WERI-Rb-1 (cell line): ENCODE results near the gene TMPRSS11A.

ENCODE experiments used
- DNase-seq: peaks from one replicate; pipeline ENCODE4 v3.0.0-alpha.2; 2020
- H3K27ac ChIP-seq: fragments of 250-450 bp; sonication (Bioruptor Pico); 2 replicates; pipeline ENCODE4 v1.5.1; 2020; ENCODE audit warnings: mild to moderate bottlenecking, moderate library complexity
- H3K27me3 ChIP-seq: fragments of 250-450 bp; sonication (Bioruptor Pico); 2 replicates; pipeline ENCODE4 v1.5.1; 2021; ENCODE audit warnings: mild to moderate bottlenecking, low read depth, moderate library complexity; ENCODE audit not compliant: insufficient read depth, severe bottlenecking
- H3K36me3 ChIP-seq: fragments of 250-450 bp; sonication (Bioruptor Pico); 2 replicates; pipeline ENCODE4 v1.5.1; 2020; ENCODE audit warnings: mild to moderate bottlenecking, moderate library complexity
- H3K4me3 ChIP-seq: 2 replicates; pipeline ENCODE4 v1.5.1; 2011; ENCODE audit warnings: low read depth, mild to moderate bottlenecking, control low read depth, low read length
- H3K9me3 ChIP-seq: fragments of 250-450 bp; sonication (Bioruptor Pico); 2 replicates; pipeline ENCODE4 v1.5.1; 2021; ENCODE audit warnings: mild to moderate bottlenecking, moderate library complexity; ENCODE audit not compliant: severe bottlenecking
- CTCF ChIP-seq: IDR thresholded peaks from 2 replicates; pipeline ENCODE4 v1.5.1; 2011; ENCODE audit warnings: low read depth, mild to moderate bottlenecking, control low read depth, inconsistent platforms, low read length

Gene TMPRSS11A

GRCh38 chr4:67939195-67939594 is 24.1 kb downstream of the TMPRSS11A start:
- TF ChIP-seq CTCF = no peak
- H3K27ac ChIP-seq = no peak overlapping the region
- H3K4me3 ChIP-seq = no peak overlapping the region
- H3K36me3 ChIP-seq = no peaks in the 10 kb centered on the region
- H3K27me3 ChIP-seq = no peaks in the 10 kb centered on the region
- H3K9me3 ChIP-seq = no peaks in the 10 kb centered on the region
- DNase-seq = no peak

GRCh38 chr4:67935888-67936287 is 27.4 kb downstream of the TMPRSS11A start:
- no peak for DNase-seq
- no peaks in the 10 kb centered on the region for H3K9me3 ChIP-seq
- H3K4me3 ChIP-seq = no peak overlapping the region
- no peaks in the 10 kb centered on the region for H3K36me3 ChIP-seq
- no peak for TF ChIP-seq CTCF
- no peak overlapping the region for H3K27ac ChIP-seq
- no peaks in the 10 kb centered on the region for H3K27me3 ChIP-seq

GRCh38 chr4:67934628-67935027 is 28.7 kb downstream of the TMPRSS11A start:
- no peak for DNase-seq
- H3K4me3 ChIP-seq = no peak overlapping the region

GRCh38 chr4:67933755-67934154 is 29.5 kb downstream of the TMPRSS11A start:
- no peaks in the 10 kb centered on the region for H3K36me3 ChIP-seq
- DNase-seq = no peak
- H3K9me3 ChIP-seq = no peaks in the 10 kb centered on the region
- no peak for TF ChIP-seq CTCF
- no peak overlapping the region for H3K27ac ChIP-seq
- no peak overlapping the region for H3K4me3 ChIP-seq
- no peaks in the 10 kb centered on the region for H3K27me3 ChIP-seq

More at GRCh38 chr4:67934628-67935027, 28.7 kb downstream of the TMPRSS11A start:
- no peak for TF ChIP-seq CTCF
- Histone ChIP-seq H3K27me3 (no peaks in the 10 kb centered on the region), H3K9me3 (no peaks in the 10 kb centered on the region), H3K27ac (no peak overlapping the region), H3K36me3 (no peaks in the 10 kb centered on the region)

GRCh38 chr4:67933038-67933437 is 30.3 kb downstream of the TMPRSS11A start:
- Histone ChIP-seq H3K27me3 (no peaks in the 10 kb centered on the region), H3K9me3 (no peaks in the 10 kb centered on the region)

More at GRCh38 chr4:67933038-67933437, 30.3 kb downstream of the TMPRSS11A start:
- H3K36me3 ChIP-seq = no peaks in the 10 kb centered on the region
- TF ChIP-seq CTCF = no peak
- H3K27ac ChIP-seq = no peak overlapping the region
- DNase-seq = no peak
- no peak overlapping the region for H3K4me3 ChIP-seq
